ENCODE measurements around the gene CTNNA2.

The CTNNA2 gene

DNA sequence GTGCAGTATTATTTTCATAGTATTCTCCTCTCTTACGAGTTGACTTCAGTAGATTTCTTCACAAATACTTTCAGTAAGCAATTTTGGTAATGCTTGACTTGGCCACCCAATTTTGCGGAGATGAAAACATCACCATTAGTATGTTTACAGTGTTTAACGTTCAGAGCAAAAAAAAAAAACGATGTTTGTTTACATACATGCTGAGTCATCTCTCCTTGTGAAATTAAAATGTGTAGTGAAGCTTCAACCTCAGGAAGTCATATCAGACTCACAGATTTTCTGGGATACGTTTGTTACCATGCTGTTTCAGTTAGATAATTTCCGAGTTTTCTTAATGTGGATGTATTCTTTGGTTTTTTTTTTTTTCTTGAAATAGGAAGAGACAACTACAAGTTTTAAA lies 100.1 kb downstream of the CTNNA2 start:
- no peak for DNase-seq (ENCODE audit: low spot score)

DNA sequence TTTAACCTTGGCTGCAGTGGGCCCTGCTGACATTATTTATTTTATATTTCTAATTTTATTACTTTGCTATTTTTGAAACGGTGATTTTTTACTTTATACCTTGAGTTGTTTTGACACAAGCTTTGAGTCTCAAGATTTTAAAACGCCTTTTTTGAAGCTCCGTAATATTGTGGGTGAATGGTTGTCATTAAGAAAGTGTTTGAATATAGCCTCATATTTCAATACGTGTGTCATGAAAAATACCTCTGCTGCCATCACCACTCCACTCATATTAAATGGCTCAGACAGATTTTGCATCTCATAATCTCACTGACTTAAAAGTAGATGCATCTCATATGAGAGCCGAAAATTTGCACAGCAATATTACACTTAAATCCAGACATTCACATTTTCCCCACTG lies 106.6 kb downstream of the CTNNA2 start:
- no peak for DNase-seq (ENCODE audit: low spot score)

DNA sequence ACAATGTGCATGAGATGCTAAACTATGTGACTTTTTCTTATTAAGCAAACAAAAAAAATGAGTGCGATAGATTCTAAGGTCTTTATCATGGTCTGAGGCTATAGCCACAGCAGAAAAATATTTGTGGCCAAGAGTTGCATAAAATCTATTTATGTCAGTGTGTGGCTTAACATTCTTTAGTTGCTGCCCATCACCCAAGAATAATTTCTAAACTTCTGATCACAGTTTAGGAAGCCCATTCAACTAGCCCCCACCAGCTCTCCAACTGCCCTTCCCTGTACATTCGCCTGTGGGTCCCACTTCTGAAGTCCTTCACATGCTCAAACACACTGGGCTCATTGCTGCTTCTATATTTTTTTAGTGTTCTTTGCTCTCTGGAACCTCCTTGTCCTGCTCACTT lies 107.1 kb downstream of the CTNNA2 start:
- DNase-seq (ENCODE audit: low spot score), result no peak

DNA sequence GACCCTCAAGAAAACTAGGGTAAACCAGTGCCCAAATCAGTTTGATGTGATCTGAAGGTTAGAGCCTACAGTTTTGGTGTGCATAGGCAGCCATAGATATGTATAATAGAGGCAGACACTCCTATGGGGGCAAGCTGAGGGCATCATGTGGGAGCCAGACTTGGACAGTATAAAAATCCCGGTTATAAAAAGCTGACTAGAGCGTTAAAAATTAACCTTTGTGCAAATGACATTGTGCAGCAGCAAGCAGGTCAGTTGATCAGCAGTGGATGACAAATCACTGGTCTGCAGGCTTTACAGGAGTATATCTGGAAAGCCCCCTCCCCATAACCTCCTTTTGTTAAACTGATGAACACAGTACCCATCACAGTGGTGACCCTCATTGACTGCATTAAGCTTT lies 107.8 kb downstream of the CTNNA2 start:
- no peak for DNase-seq (ENCODE audit: low spot score)

DNA sequence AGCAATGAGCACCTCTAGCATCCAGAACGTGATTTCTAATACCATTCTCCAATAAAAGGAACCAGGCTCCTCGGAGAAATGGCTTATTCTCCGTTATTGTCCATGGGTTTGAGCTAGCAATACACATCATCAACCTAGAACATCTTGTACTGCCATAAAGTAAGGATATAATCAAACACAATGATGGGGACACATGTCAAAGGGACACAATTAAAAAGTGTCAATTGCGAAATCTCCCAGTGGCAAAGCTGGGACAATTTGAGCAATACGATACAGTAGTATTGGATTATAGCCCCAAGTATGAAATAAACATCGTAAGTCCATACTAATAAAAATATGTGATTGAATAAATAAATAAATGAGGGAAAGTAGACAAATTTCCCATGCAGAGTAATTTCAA lies 108.4 kb downstream of the CTNNA2 start:
- DNase-seq (ENCODE audit: low spot score), result no peak

DNA sequence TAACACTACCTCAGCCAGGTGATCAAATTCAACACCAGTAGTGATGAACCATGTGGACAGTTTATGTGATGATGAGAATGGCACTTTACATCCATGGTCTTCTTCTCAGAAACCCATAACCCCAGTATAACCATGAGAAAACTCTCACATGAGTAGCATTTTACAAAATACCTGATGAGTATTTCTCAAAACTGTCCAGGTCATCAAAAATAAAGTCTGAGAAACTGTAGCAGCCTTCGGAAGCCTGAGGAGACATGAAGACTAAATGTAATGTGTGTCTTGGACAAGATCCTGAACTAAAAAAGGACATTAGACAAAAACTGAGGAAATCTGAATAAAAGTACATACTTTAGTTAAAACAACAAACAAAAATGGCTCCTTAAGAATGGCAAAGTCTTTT lies 108.9 kb downstream of the CTNNA2 start:
- DNase-seq (ENCODE audit: low spot score), result no peak

DNA sequence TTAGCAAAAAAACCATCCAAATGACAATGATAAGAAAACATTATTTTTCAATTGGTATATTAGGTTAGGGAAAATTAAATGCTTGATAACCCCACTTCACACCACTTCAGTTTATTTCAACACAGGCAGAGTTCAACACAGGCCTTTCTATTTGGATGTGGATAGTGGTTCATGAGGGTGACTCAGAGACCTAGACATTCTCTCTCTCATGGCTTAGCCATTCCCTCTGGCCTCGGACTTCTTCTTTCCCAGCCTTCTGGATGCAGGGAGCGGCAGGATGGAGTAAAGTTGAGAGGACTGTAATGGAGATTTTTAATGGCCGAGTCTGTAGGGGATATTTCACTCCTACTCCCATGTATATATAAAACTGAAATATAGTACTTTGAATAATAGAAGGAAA lies 109.7 kb downstream of the CTNNA2 start:
- DNase-seq (ENCODE audit: low spot score), result no peak

DNA sequence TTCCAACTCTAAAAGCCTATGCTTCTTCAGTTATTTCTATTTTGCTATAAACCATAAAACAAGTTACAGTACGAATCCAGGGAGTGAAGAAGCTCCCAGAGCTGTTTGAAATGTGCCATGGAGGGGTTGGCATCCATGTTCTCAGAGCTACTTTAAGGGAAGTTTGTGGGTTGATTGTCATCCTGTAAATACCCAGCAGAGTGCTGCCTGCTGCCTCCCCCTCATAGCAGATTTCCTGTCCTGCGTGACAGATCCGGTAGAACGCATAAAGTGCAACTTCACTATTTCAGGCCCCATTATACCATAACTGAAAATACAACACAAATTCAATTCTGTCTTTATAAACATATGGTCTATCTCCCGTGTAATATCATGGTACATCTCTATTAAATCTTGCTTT lies 114.4 kb downstream of the CTNNA2 start:
- DNase-seq (ENCODE audit: low spot score), result no peak

DNA sequence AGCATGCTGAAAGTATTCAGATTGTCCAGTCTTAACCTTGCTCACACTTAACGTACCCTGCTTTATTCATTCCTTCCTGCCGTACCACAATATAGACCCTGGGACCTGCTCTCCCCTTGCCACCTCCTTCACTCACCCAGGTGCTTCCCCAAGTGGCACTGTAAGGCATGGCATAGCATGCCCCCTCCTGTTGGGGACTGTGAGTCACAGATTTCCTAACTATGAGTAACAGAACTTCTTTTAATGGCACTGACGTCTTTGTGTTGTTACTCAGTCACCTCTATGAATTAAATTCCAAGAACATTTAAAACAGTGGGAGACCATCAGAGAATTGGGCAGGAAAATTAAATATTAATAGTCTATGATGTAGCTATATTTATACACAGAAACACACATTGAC lies 117.2 kb downstream of the CTNNA2 start:
- no peak for DNase-seq (ENCODE audit: low spot score)

DNA sequence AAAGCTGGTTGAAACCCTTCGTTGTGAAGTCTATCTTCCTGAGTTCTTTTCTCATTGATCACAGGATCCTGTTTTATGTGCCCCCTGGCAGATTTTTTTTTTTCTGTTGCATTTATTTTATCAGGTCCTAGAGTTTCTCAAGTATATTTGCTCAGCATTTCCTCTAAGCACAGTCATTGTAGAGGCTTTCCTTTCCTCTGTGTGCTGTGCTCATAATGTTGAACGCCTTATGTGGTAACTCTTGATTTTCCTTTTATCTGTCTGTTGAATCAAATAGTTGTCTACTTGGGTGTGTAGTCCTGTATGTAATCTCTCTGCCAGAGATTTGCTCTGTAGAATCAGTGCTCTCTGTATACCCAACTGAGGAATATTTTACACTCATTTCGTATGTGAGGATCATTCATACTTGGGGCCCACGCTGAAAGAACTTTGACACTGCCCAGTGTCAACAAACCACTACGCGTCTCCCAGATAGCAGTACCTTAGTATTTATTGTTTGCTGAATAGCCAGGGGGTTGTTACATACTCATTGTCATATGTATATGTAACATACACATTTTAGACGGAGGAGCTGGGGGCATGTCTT lies 118.2 kb downstream of the CTNNA2 start:
- no peak for DNase-seq (ENCODE audit: low spot score)

DNA sequence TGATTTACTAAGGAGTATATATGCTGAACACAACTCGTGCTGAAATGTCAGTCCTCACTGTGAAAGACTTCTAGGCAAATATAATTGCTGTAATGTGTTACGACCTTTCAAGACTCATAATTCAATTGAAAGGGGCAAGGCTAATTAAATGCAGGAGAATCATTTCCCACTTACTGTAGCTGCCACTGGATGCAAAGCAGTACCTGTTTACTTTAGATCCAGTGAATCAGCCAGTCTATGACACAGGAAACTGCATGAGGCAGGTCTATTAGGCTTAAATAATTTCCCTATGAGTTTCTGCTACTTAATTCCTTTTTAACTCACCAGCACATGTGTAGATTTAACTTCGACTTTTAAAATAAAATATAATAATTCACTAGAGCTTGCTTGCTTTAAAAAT lies 125.6 kb downstream of the CTNNA2 start:
- no peak for DNase-seq (ENCODE audit: low spot score)

DNA sequence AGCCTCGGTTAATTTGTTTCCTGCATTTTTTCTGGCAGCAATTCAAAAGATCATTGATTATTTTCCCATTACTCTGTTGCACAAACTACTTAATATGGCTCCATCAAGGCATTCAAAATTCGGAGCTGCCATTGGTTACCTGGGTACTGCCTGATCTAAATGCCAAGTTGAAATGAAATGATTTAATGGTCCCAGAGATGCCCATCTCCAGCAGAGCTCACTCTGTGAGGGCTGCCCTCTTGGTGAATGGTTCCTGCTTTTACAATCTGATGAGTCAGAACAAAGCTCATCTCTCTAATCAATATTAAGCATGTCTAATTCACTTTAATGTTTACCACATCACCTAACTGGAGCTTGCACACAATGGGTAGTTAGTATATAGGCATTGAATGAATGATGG lies 126.1 kb downstream of the CTNNA2 start:
- no peak for DNase-seq (ENCODE audit: low spot score)

DNA sequence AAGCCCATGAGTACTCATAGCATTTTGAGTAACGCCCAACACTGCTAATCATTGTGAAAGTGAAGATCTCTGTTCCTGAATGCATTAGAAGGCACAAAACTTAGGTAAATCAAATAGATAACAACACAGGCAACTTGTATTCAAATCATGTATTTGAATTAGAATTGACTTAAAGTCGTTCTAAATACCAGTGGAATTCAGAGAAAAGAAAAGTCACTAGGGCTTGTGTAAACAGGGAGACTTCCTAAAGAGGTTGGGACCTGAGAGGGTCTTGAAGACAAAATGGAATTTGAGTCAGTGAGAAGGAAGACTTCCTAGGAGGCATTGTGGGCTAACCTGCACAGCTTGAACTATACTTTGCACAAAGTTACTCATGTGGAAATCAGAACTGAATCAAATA lies 127.2 kb downstream of the CTNNA2 start:
- DNase-seq (ENCODE audit: low spot score), result no peak

DNA sequence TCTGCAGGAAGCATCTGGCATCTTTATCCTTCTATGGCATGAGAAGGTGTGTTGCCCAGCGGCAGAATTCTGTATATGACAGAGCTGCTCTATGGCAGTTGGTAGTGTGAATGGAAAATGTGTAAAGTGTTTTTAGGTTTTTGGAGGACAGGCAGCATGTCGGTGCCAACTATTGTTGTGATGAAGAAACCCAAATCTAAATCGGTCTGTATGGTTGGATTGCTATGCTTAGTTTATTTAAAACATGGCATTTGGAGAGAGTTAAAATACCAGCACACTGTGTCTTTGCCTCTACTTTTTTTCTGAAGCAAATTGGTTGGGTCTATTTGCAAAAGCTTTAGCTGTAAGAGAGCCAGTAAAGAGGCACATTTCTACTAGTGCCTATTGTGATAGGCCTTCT lies 136.7 kb downstream of the CTNNA2 start:
- no peak for DNase-seq (ENCODE audit: low spot score)

DNA sequence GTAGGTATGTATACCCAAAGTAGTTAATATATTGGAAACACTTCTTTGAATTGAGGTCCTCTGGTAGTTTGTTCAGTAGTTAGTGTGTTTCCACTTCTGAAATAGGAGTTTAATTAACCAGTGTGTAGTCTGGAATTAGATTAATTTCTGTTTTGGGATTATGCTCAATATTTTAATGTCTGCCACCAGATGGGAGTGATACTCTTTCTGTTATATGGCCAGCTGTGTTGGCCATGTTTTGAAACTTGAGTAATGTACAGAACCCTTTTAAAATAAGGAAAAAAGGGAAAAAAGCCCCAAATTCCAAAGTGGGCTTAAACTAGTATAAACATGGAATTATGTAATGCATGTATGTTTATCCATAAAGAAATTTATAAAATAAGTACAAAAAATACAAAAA lies 147.7 kb downstream of the CTNNA2 start:
- DNase-seq (ENCODE audit: low spot score), result peak; percentile 6

DNA sequence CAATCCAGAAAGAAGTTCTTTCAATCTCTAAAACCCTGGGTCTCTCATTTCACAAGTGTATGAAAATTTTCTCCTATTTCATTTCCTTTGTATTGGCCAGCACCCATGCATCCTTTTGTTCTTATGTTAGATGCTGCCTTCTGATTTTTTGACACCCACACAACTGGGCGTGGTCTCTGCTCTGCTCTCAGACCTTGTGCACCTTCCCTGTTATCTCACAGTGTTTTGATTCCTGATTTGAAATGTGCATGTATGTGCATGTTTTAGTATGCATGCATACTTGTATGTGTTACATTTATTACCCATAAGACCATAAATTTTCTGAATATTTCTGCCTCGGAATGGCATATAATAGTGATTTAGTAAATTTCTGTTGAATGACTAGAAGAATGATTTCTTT lies 152.2 kb downstream of the CTNNA2 start:
- no peak for DNase-seq (ENCODE audit: low spot score)

DNA sequence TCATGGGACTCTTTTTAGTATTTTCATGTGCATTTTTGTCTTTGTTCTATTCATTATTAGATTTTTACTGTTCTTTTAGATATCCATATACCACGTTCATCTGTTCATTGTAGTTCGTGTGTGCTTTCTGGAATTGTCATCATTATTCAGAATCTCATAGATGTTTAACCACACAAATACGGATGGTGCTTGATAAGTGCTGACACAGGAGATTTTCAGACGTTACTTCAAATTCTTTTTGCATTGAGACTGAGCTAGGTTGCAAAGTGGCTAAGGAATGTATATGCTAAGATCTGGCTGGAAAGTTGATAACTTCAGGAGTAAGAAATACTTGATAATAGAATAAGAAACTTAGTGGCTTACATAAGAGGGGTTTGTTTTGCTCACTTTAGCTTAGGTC lies 153.6 kb downstream of the CTNNA2 start:
- DNase-seq (ENCODE audit: low spot score), result no peak

DNA sequence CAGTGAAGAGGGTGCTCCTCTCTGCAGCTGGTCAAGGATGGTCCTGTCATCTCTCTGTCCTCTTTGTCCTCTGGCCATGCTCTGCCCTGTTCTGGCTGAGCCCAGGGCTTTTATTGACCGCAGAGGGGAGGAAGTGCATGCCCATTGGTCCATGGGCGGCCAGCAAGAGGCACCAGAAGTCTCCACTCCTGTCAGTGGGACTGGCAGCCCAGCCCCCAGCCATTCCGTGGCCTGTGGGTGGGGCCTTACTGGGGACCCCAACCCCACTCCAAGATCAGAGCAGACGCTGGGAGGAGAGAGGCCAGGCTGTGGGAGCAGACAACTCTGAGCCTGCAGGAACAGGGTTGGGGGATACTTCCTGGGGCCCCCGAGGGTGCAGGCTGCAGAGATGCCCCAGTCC lies 156.9 kb downstream of the CTNNA2 start:
- no peak for DNase-seq (ENCODE audit: low spot score)

DNA sequence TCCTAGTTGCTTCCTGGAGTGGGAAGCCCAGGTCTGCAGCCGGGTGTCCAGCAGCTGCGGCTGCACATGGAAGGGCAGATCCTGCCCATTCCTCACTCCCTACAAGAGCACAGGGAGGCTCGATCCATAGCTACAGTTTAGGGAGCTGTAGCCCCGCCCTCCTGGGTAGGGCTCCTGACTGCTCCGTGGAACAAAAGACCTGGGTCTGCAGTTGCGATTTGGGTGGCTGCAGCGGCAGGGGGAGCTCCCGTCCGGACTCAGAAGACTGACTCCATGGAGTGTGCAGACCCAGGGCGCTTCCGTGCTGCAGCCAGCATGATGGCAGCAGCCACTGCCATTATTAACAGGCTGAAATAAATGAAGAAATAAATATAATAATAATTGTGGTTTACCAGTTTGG lies 157.3 kb downstream of the CTNNA2 start:
- no peak for DNase-seq (ENCODE audit: low spot score)

DNA sequence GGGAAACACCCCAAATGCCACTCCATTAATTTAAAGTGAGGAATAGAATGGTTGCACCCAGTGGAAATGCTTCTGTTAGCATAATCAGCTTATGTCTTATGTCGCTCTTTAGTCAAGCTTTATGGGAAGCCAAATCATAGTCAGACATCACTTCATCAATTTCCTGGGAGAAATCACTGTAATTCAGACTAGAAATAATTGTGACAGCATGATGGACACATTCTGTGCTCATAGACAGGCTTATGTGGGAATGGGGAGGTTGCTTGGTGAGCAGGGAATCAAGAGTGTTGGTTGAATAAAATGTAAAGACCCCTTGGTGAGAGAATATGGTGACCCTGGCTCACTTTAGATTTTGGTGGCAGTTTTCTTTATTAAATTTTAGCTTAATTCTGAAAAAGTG lies 174.0 kb downstream of the CTNNA2 start:
- DNase-seq (ENCODE audit: low spot score), result no peak

DNA sequence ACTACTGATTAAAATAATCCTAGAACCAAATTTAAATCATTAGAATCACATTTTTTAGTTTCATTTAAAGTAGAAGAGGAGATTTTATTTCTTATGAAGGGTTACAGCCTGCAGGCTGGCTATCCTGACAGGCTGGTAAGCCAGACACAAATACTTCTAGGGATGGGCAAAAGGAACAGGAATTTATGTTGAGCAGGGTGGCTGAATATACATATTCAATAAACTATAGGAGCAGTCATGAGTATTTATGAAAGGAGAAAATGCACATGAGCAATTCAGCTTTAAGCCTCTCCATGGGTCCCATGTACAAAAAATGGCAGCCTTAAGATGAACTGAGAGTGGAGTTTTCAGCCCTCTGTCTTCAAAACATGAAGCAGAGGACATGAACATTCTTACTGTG lies 182.4 kb downstream of the CTNNA2 start:
- no peak for DNase-seq (ENCODE audit: low spot score)

DNA sequence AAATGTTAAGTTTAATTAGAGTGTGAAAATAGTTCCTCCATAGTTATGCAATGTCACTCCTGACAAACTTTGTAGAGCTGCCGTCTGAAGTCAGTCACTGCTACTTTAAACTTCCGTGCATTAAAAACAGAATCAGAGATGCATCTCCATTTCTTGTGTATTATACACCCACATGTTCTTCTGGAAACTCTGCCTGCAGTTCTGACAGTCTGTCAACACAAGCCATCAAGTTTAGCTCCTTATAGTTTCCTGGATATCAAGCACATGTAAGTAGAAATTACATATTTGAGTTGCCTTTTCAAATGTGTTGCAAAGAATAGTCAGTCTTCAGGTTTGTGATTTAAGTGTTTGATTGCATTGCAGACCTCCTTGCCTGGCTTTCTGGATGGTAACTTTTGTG lies 184.3 kb downstream of the CTNNA2 start:
- DNase-seq (ENCODE audit: low spot score), result no peak

DNA sequence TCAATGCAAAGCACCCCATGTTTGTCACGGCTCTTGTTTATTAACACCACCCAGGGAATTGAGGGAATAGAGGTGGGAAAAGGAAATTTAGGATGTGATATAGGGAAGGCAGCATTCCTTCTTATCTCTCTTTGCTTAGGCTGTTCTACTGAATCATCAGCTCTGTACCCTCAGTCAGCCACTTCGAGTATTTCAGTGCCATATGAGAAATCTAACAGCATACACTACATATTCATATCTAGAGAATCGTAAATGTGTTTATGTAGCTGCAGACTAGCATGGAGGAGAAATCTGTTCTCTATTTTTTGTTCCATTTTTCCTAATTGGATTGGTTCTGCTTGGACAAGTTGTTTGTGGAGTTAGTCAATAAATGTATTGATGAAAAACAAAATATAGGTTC lies 187.8 kb downstream of the CTNNA2 start:
- no peak for DNase-seq (ENCODE audit: low spot score)

DNA sequence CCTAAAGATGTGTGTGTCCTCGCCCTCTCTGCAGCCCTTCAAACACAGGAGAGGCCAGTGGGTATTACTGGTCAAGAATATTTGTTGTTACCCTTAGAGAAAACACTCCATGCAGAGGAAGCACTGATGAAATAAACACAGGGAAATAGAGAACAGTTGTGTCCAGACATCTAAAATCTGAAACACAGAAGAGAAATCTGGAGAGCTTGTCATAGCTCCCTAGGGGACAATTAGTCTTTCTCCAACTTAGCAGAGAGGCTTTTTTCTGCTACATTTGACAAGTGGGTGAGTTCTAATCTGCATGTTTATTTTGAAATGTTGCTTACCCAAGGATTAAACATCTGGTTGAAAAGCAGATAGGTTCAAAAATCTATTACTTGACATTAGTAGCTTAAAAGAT lies 190.1 kb downstream of the CTNNA2 start:
- no peak for DNase-seq (ENCODE audit: low spot score)

DNA sequence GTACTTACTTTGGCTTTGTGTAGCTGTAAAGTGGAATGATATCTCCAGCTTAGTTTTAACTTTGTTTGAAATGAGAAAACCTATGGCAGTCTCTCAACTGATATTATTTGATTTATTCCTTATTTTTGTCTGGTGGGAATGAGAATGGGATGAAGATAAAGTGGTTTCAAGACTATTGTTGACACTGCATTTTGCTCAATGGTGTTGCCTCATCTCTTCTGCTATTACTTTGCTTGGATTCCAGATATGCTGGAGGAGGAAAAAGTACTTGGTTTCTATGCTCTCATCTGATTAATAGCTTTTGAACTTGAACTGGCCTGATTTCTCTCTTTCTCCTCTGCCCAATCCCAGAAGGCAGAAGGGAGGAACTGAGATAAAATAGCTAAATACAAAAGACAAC lies 198.2 kb downstream of the CTNNA2 start:
- no peak for DNase-seq (ENCODE audit: low spot score)

All from hepatic stellate cell (primary cell).